GM23338 (cell line): ENCODE results near the gene PRDM5. TPM values are rescaled to one million over a fixed set of nuclear protein-coding genes. Genes with fewer than 3 reads are reported as not detected.

ENCODE experiments used
- ATAC-seq: fragments of 200-7000 bp; cut with Tn5 transposase; 3 replicates; pipeline ENCODE4 v1.9.1; 2020
- DNase-seq: peaks from one replicate; pipeline ENCODE4 v3.0.0-alpha.2; 2015; ENCODE audit warnings: low spot score
- H2AFZ ChIP-seq: fragments of 200-600 bp; sonication (generic); 2 replicates; pipeline ENCODE4 v1.8.0; 2016; ENCODE audit warnings: antibody characterized with exemption, mild to moderate bottlenecking, moderate library complexity
- H3F3A ChIP-seq: fragments of 200-600 bp; sonication (generic); replicated peaks from 2 replicates; pipeline ENCODE4 v1.8.0; 2017; ENCODE audit warnings: antibody characterized with exemption, mixed run types, low read depth
- H3K27ac ChIP-seq: fragments of 200-600 bp; sonication (generic); 2 replicates; pipeline ENCODE4 v1.6.1; 2016; ENCODE audit warnings: low read depth
- H3K27me3 ChIP-seq: fragments of 200-600 bp; sonication (generic); 2 replicates; pipeline ENCODE4 v1.8.0; 2016; ENCODE audit warnings: mild to moderate bottlenecking, mixed run types, moderate library complexity; ENCODE audit not compliant: insufficient read depth
- H3K36me3 ChIP-seq: fragments of 200-600 bp; sonication (generic); 2 replicates; pipeline ENCODE4 v1.8.0; 2016; ENCODE audit warnings: mild to moderate bottlenecking; ENCODE audit not compliant: insufficient read depth
- H3K4me1 ChIP-seq: fragments of 200-600 bp; sonication (generic); 2 replicates; pipeline ENCODE4 v1.8.0; 2016; ENCODE audit warnings: mild to moderate bottlenecking, moderate library complexity; ENCODE audit not compliant: insufficient read depth
- H3K4me2 ChIP-seq: fragments of 200-600 bp; sonication (generic); 2 replicates; pipeline ENCODE4 v1.7.1; 2017; ENCODE audit warnings: mixed run types
- H3K4me3 ChIP-seq: fragments of 200-600 bp; sonication (generic); 2 replicates; pipeline ENCODE4 v1.6.1; 2016; ENCODE audit warnings: mixed run types
- H3K79me2 ChIP-seq: fragments of 200-600 bp; sonication (generic); replicated peaks from 2 replicates; pipeline ENCODE4 v1.8.0; 2017; ENCODE audit warnings: mild to moderate bottlenecking; ENCODE audit not compliant: insufficient read depth
- H3K9me2 ChIP-seq: fragments of 200-600 bp; sonication (generic); 2 replicates; pipeline ENCODE4 v1.8.0; 2017; ENCODE audit not compliant: insufficient read depth
- H4K20me1 ChIP-seq: fragments of 200-600 bp; sonication (generic); replicated peaks from 2 replicates; pipeline ENCODE4 v1.8.0; 2017; ENCODE audit warnings: mild to moderate bottlenecking; ENCODE audit not compliant: insufficient read depth
- H3K27ac Mint-ChIP-seq: 2 replicates; pipeline ENCODE4 v1.8.0; 2020; ENCODE audit warnings: inconsistent platforms, mild to moderate bottlenecking, moderate library complexity, mixed read lengths
- H3K27me3 Mint-ChIP-seq: 3 replicates; pipeline ENCODE4 v1.8.0; 2022; ENCODE audit warnings: low read depth, mild to moderate bottlenecking, moderate library complexity, mixed read lengths, inconsistent platforms; ENCODE audit not compliant: insufficient read depth, poor library complexity
- H3K36me3 Mint-ChIP-seq: 3 replicates; pipeline ENCODE4 v1.8.0; 2021; ENCODE audit warnings: low read depth, mild to moderate bottlenecking, inconsistent platforms, moderate library complexity, mixed read lengths
- H3K4me1 Mint-ChIP-seq: 3 replicates; pipeline ENCODE4 v1.8.0; 2020; ENCODE audit warnings: mild to moderate bottlenecking, inconsistent platforms, mixed read lengths
- H3K4me3 Mint-ChIP-seq: 3 replicates; pipeline ENCODE4 v1.8.0; 2021; ENCODE audit warnings: moderate library complexity, mild to moderate bottlenecking, inconsistent platforms, mixed read lengths
- H3K9me3 Mint-ChIP-seq: 3 replicates; pipeline ENCODE4 v1.8.0; 2020; ENCODE audit warnings: moderate library complexity, mild to moderate bottlenecking, inconsistent platforms, mixed read lengths
- CREB1 ChIP-seq: fragments of 250-450 bp; sonication (Bioruptor Pico); IDR thresholded peaks from 2 replicates; pipeline ENCODE4 v1.5.0; 2020; ENCODE audit warnings: low read depth, mild to moderate bottlenecking, moderate library complexity
- CTCF ChIP-seq, 2 experiments: fragments of 200-600 bp in 1 of 2; sonication (generic) in 1 of 2; conservative IDR thresholded peaks; 2 replicates each; pipeline versions ENCODE4 v1.5.1 to v1.6.1; 2016 to 2017; ENCODE audit warnings: antibody characterized with exemption in 2 of 2, low read depth in 2 of 2, mild to moderate bottlenecking in 2 of 2, moderate library complexity in 1 of 2
- EZH2 ChIP-seq: fragments of 200-600 bp; sonication (generic); IDR thresholded peaks from one replicate; pipeline ENCODE4 v1.8.0; 2017; ENCODE audit warnings: antibody characterized with exemption, mild to moderate bottlenecking, low read depth; ENCODE audit not compliant: unreplicated experiment
- JUNB ChIP-seq: IDR thresholded peaks from one replicate; pipeline ENCODE4 v1.6.1; 2016; ENCODE audit warnings: antibody characterized with exemption; ENCODE audit not compliant: unreplicated experiment
- NANOG ChIP-seq: IDR thresholded peaks from 2 replicates; pipeline ENCODE4 v1.6.1; 2016; ENCODE audit warnings: antibody characterized with exemption, borderline replicate concordance
- REST ChIP-seq: IDR thresholded peaks from one replicate; pipeline ENCODE4 v1.6.1; 2018; ENCODE audit warnings: antibody characterized with exemption; ENCODE audit not compliant: unreplicated experiment
- STAT1 ChIP-seq: IDR thresholded peaks from one replicate; pipeline ENCODE4 v1.6.1; 2016; ENCODE audit warnings: antibody characterized with exemption; ENCODE audit not compliant: unreplicated experiment
- ZNF114 ChIP-seq: fragments of 250-450 bp; sonication (Bioruptor Pico); IDR thresholded peaks from 2 replicates; pipeline ENCODE4 v1.5.0; 2020; ENCODE audit warnings: mild to moderate bottlenecking, moderate library complexity
- ZNF331 ChIP-seq: fragments of 250-450 bp; sonication (Bioruptor Pico); IDR thresholded peaks from 2 replicates; pipeline ENCODE4 v1.5.0; 2020; ENCODE audit warnings: low read depth, mild to moderate bottlenecking, moderate library complexity
- polyA plus RNA-seq: library from polyadenylated mRNA; unstranded; fragments of >200 nt; fragmentation: Nextera tagmentation; extraction: Ambion mirVana; gene quantifications from 2 replicates; pipeline ENCODE4 v1.2.1, GENCODE V29; 2016
- total RNA-seq: library from RNA; depleted of rRNA; stranded (reverse); fragments of >200 nt; shearing (Covaris generic); gene quantifications from 2 replicates; pipeline ENCODE4 v1.2.3, GENCODE V29; 2014

The PRDM5 gene
- total and polyA plus RNA-seq, 2 experiments from 2014 or later: 11.2 to 40.4 TPM

GRCh38 chr4:120798570-120798969 is 124.0 kb downstream of the PRDM5 start:
- DNase-seq (no peak), ATAC-seq (no peak)
- H3K4me1 ChIP-seq: no peaks in the 10 kb centered on the region
- peaks cover 16% of the 10 kb centered on the region for H3K36me3 Mint-ChIP-seq
- H3K4me1 Mint-ChIP-seq: peaks cover 7% of the 10 kb centered on the region; the same call in 2 of the 3 replicates
- H3K27ac Mint-ChIP-seq: no peak overlapping the region
- H3K27me3 ChIP-seq: no peaks in the 10 kb centered on the region
- no peaks in the 10 kb centered on the region for H3K79me2 ChIP-seq
- no peaks in the 10 kb centered on the region for H3K9me2 ChIP-seq
- H2AFZ ChIP-seq: no peak overlapping the region
- peaks cover 3% of the 10 kb centered on the region for H3K27me3 Mint-ChIP-seq
- no peaks in the 10 kb centered on the region; the same call in 1 of the 2 replicates for H3K36me3 ChIP-seq
- H3F3A ChIP-seq: no peaks in the 10 kb centered on the region
- no peak overlapping the region for H3K4me3 Mint-ChIP-seq
- no peaks in the 10 kb centered on the region for H4K20me1 ChIP-seq
- no peak overlapping the region for H3K27ac ChIP-seq
- H3K9me3 Mint-ChIP-seq: no peaks in the 10 kb centered on the region
- H3K4me3 ChIP-seq: no peak overlapping the region
- TF ChIP-seq JUNB (no peak), STAT1 (no peak), EZH2 (no peak), ZNF331 (CRISPR knock-in tag) (no peak)
- H3K4me2 ChIP-seq: no peak overlapping the region

DNA sequence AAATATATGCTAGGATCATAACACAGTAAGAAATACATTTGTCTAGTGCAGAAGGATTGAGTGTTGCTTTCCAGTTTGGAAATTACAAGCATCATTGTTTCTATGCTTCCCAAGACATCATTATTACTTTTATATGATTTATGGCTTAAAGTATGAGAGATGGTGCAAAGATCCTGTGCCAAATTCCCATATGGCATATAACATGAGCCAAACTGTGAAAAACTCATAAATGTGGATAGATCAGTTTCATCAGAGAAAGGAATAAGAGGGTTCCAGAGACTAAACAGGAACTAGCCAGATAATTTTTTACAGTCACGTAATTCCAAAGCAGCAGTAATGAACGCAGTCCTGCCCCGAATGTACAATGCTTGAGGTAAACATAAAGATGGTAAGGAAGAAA is 126.3 kb downstream of the PRDM5 start:
- Histone ChIP-seq H3K27me3 (no peaks in the 10 kb centered on the region), H3K9me2 (no peaks in the 10 kb centered on the region), H3K36me3 (no peaks in the 10 kb centered on the region), H3K4me2 (no peak overlapping the region), H2AFZ (no peak overlapping the region), H3K79me2 (no peaks in the 10 kb centered on the region), H3F3A (no peaks in the 10 kb centered on the region), H4K20me1 (no peaks in the 10 kb centered on the region), H3K4me1 (no peaks in the 10 kb centered on the region), H3K27ac (no peak overlapping the region), H3K4me3 (no peak overlapping the region)
- Mint-ChIP-seq H3K4me3 (no peak overlapping the region), H3K9me3 (peaks cover 5% of the 10 kb centered on the region; the same call in 1 of the 3 replicates), H3K27me3 (peaks cover 3% of the 10 kb centered on the region), H3K36me3 (peaks cover 25% of the 10 kb centered on the region), H3K4me1 (peaks cover 7% of the 10 kb centered on the region; the same call in 2 of the 3 replicates), H3K27ac (no peak overlapping the region)
- no peak for ATAC-seq
- no peak for DNase-seq
- no peak for TF ChIP-seq STAT1
- TF ChIP-seq CREB1: no peak

GRCh38 chr4:120785202-120785601 is 137.3 kb downstream of the PRDM5 start:
- H3K27ac Mint-ChIP-seq: no peak overlapping the region; the same call in 1 of the 2 replicates
- TF ChIP-seq NANOG: no peak
- TF ChIP-seq EZH2: no peak
- no peak for TF ChIP-seq REST
- TF ChIP-seq ZNF114 (CRISPR knock-in tag): no peak
- no peak for TF ChIP-seq ZNF331 (CRISPR knock-in tag)
- TF ChIP-seq CTCF (conservative IDR thresholded peaks at IDR 0.05; ENCODE audit: low read depth in 2 of 2): no peak

More at GRCh38 chr4:120785202-120785601, 137.3 kb downstream of the PRDM5 start:
- H3K4me2 ChIP-seq: no peak overlapping the region
- no peaks in the 10 kb centered on the region for H3F3A ChIP-seq
- H3K9me2 ChIP-seq: no peaks in the 10 kb centered on the region
- no peak overlapping the region for H3K27ac ChIP-seq
- Mint-ChIP-seq H3K9me3 (no peaks in the 10 kb centered on the region), H3K27me3 (no peaks in the 10 kb centered on the region), H3K4me1 (peaks cover 14% of the 10 kb centered on the region; the same call in 2 of the 3 replicates), H3K4me3 (no peak overlapping the region), H3K36me3 (no peaks in the 10 kb centered on the region)
- no peak for DNase-seq
- H3K79me2 ChIP-seq: no peaks in the 10 kb centered on the region
- ATAC-seq: no peak
- no peaks in the 10 kb centered on the region for H3K4me1 ChIP-seq
- no peaks in the 10 kb centered on the region for H3K36me3 ChIP-seq
- no peaks in the 10 kb centered on the region for H3K27me3 ChIP-seq
- no peaks in the 10 kb centered on the region for H4K20me1 ChIP-seq
- no peak overlapping the region for H2AFZ ChIP-seq
- H3K4me3 ChIP-seq: no peak overlapping the region
